ENCODE measurements around the gene LINC01488.

The LINC01488 gene

DNA sequence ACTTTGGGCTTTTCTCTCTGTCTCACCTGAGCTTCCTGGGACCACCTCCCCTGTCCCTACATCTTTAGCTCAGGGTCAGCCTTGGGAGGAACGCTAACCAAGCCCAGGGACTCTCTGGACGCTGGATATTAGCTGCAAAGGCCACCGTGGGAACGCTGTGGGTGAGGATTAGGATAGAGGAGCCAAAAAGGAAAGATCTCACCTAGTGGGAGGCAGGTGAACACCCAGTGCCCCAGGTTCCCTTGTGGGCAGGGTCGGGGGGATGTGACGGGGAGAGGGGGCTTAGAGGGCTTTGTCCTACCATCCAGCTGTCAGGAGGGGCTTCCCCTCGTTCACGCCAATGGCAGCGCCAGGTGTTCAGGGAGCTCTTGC is 50.2 kb downstream of the LINC01488 start (continued):
- TF ChIP-seq, protein P1, sequence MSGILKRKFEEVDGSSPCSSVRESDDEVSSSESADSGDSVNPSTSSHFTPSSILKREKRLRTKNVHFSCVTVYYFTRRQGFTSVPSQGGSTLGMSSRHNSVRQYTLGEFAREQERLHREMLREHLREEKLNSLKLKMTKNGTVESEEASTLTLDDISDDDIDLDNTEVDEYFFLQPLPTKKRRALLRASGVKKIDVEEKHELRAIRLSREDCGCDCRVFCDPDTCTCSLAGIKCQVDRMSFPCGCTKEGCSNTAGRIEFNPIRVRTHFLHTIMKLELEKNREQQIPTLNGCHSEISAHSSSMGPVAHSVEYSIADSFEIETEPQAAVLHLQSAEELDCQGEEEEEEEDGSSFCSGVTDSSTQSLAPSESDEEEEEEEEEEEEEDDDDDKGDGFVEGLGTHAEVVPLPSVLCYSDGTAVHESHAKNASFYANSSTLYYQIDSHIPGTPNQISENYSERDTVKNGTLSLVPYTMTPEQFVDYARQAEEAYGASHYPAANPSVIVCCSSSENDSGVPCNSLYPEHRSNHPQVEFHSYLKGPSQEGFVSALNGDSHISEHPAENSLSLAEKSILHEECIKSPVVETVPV (CRISPR knock-in tag; IDR thresholded peaks at IDR 0.05) = no peak
- TF ChIP-seq ZC3H10 (CRISPR knock-in tag; IDR thresholded peaks at IDR 0.05) = no peak
- no peak for TF ChIP-seq PPARA (CRISPR knock-in tag; IDR thresholded peaks at IDR 0.05; ENCODE audit: borderline replicate concordance)
- no peak for TF ChIP-seq ARNTL (CRISPR knock-in tag; IDR thresholded peaks at IDR 0.05; ENCODE audit: borderline replicate concordance, low read depth)
- TF ChIP-seq CREB5 (CRISPR knock-in tag; IDR thresholded peaks at IDR 0.05; ENCODE audit: low read depth) = no peak
- TF ChIP-seq ZFP3 (CRISPR knock-in tag; IDR thresholded peaks at IDR 0.05) = no peak

GRCh38 chr11:69533296-69534165 is 52.1 kb downstream of the LINC01488 start:
- ATAC-seq = no peak
- TF ChIP-seq, protein P2, sequence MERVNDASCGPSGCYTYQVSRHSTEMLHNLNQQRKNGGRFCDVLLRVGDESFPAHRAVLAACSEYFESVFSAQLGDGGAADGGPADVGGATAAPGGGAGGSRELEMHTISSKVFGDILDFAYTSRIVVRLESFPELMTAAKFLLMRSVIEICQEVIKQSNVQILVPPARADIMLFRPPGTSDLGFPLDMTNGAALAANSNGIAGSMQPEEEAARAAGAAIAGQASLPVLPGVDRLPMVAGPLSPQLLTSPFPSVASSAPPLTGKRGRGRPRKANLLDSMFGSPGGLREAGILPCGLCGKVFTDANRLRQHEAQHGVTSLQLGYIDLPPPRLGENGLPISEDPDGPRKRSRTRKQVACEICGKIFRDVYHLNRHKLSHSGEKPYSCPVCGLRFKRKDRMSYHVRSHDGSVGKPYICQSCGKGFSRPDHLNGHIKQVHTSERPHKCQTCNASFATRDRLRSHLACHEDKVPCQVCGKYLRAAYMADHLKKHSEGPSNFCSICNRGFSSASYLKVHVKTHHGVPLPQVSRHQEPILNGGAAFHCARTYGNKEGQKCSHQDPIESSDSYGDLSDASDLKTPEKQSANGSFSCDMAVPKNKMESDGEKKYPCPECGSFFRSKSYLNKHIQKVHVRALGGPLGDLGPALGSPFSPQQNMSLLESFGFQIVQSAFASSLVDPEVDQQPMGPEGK (CRISPR knock-in tag; IDR thresholded peaks at IDR 0.05; ENCODE audit: borderline replicate concordance) = no peak
- TF ChIP-seq TOX (CRISPR knock-in tag; IDR thresholded peaks at IDR 0.05; ENCODE audit: borderline replicate concordance) (no peak), SNAI2 (CRISPR knock-in tag; IDR thresholded peaks at IDR 0.05) (no peak), ZC3H10 (CRISPR knock-in tag; IDR thresholded peaks at IDR 0.05) (no peak), ARNTL (CRISPR knock-in tag; IDR thresholded peaks at IDR 0.05; ENCODE audit: borderline replicate concordance, low read depth) (no peak), ZNF70 (CRISPR knock-in tag; IDR thresholded peaks at IDR 0.05) (no peak), ZNF565 (CRISPR knock-in tag; conservative IDR thresholded peaks at IDR 0.05; ENCODE audit: low read depth) (no peak), POU6F1 (CRISPR knock-in tag; IDR thresholded peaks at IDR 0.05; ENCODE audit: borderline replicate concordance, low read depth) (no peak), OSR1 (CRISPR knock-in tag; IDR thresholded peaks at IDR 0.05) (no peak), ISL1 (CRISPR knock-in tag; IDR thresholded peaks at IDR 0.05) (no peak)
- TF ChIP-seq, protein P1 (CRISPR knock-in tag; IDR thresholded peaks at IDR 0.05) = no peak

DNA sequence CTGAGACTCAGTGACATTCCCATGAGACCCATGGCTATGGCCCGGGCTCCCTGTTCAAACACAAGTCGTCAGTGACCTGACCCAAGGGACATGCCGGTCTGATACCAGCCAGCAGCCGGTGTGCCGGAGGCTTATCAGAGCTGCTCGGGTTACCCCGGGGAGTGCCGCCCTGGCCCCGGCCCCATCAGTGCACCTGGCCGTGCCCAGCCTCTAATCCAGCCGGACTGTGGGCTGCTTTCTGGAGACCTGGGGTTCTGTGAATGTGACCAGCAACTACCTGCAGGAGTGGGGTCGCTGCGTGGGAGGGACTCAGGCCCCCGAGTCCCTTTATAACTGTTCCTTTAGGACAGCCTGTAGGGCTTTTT is 52.7 kb downstream of the LINC01488 start:
- no peak for ATAC-seq
- TF ChIP-seq ZNF70 (CRISPR knock-in tag; IDR thresholded peaks at IDR 0.05) = no peak
- no peak for TF ChIP-seq ZNF8 (CRISPR knock-in tag; IDR thresholded peaks at IDR 0.05)
- TF ChIP-seq ISL1 (CRISPR knock-in tag; IDR thresholded peaks at IDR 0.05) = no peak
- no peak for TF ChIP-seq ARNTL (CRISPR knock-in tag; IDR thresholded peaks at IDR 0.05; ENCODE audit: borderline replicate concordance, low read depth)
- no peak for TF ChIP-seq SNAI2 (CRISPR knock-in tag; IDR thresholded peaks at IDR 0.05)
- no peak for TF ChIP-seq POU6F1 (CRISPR knock-in tag; IDR thresholded peaks at IDR 0.05; ENCODE audit: borderline replicate concordance, low read depth)
- no peak for TF ChIP-seq ESRRG (CRISPR knock-in tag; IDR thresholded peaks at IDR 0.05)
- TF ChIP-seq, protein P2 (CRISPR knock-in tag; IDR thresholded peaks at IDR 0.05; ENCODE audit: borderline replicate concordance) = no peak
- no peak for TF ChIP-seq TOX (CRISPR knock-in tag; IDR thresholded peaks at IDR 0.05; ENCODE audit: borderline replicate concordance)
- TF ChIP-seq TSHZ2 (CRISPR knock-in tag; IDR thresholded peaks at IDR 0.05) = no peak
- TF ChIP-seq, protein P1 (CRISPR knock-in tag; IDR thresholded peaks at IDR 0.05) = no peak
- no peak for TF ChIP-seq ZC3H10 (CRISPR knock-in tag; IDR thresholded peaks at IDR 0.05)
- TF ChIP-seq GLIS3 (CRISPR knock-in tag; IDR thresholded peaks at IDR 0.05) = no peak
